Small intestine (tissue), 7 donors: Measurements from ENCODE around the gene MYO18A. TPM values are rescaled to one million over a fixed set of nuclear protein-coding genes. Genes with fewer than 3 reads are reported as not detected.

Experiments used
- DNase-seq, 2 donors: peaks; one replicate each; pipeline versions ENCODE4 v3.0.0 to v3.0.0-alpha.2; 2013
- FAIRE-seq: peaks from 2 replicates; lab custom pipeline; 2012; peaks lifted over from hg19 to GRCh38; lab: Jason Lieb, UNC
- H3K27ac ChIP-seq, 3 donors: one replicate each; pipeline ENCODE4 v1.5.1; 2013; ENCODE audit warnings: low read length in 2 of 3, mild to moderate bottlenecking in 2 of 3, control low read depth in 1 of 3, inconsistent platforms in 1 of 3, low read depth in 1 of 3, moderate library complexity in 1 of 3
- H3K27me3 ChIP-seq, 3 donors: one replicate each; pipeline ENCODE4 v1.6.1; 2013; ENCODE audit warnings: low read length in 3 of 3, inconsistent platforms in 1 of 3; ENCODE audit not compliant: control insufficient read depth in 3 of 3, insufficient read depth in 3 of 3
- H3K36me3 ChIP-seq, 3 donors: one replicate each; pipeline ENCODE4 v1.6.1; 2013; ENCODE audit warnings: low read length in 3 of 3, inconsistent platforms in 1 of 3, low read depth in 1 of 3, mild to moderate bottlenecking in 1 of 3, moderate library complexity in 1 of 3; ENCODE audit not compliant: control insufficient read depth in 3 of 3, insufficient read depth in 2 of 3
- H3K4me1 ChIP-seq, 3 donors: one replicate each; pipeline ENCODE4 v1.6.1; 2013; ENCODE audit warnings: low read length in 2 of 3, inconsistent platforms in 1 of 3, low read depth in 1 of 3, mild to moderate bottlenecking in 1 of 3, moderate library complexity in 1 of 3; ENCODE audit not compliant: control insufficient read depth in 3 of 3, insufficient read depth in 2 of 3
- H3K4me3 ChIP-seq, 3 donors: one replicate each; pipeline ENCODE4 v1.5.1; 2013; ENCODE audit warnings: low read length in 3 of 3, control low read depth in 1 of 3, inconsistent platforms in 1 of 3, low read depth in 1 of 3, mild to moderate bottlenecking in 1 of 3, moderate library complexity in 1 of 3
- H3K9me3 ChIP-seq, 2 donors: one replicate each; pipeline ENCODE4 v1.6.1; 2013; ENCODE audit warnings: low read depth in 1 of 2, low read length in 1 of 2; ENCODE audit not compliant: control insufficient read depth in 2 of 2, insufficient read depth in 1 of 2
- WGBS, 3 donors: extraction: QIAGEN DNeasy Blood & Tissue Kit; methylation state at CpG; one replicate each; pipeline ENCODE4 v1.1.7; 2013; 5-methylcytosine and 5-hydroxymethylcytosine counted together
- polyA plus RNA-seq, 4 donors: library from polyadenylated mRNA; stranded (reverse) in 3 of 4; unstranded in 1 of 4; fragments of 200-250 nt in 3 of 4; fragments of 120-200 nt in 1 of 4; gene quantifications; one replicate each; pipeline versions ENCODE4 v1.2.1 to v1.2.3, GENCODE V29; 2013
- donor health status: healthy with polysubstance abuse.
- donor health status: control.
- donor health status: control.
- donor health status: Bipolar disorder and iron deficiency.
- donor health status: healthy.

Gene MYO18A
- polyA plus RNA-seq, 4 donors, result 42.9 to 66.9 (median 55.4) TPM

DNA sequence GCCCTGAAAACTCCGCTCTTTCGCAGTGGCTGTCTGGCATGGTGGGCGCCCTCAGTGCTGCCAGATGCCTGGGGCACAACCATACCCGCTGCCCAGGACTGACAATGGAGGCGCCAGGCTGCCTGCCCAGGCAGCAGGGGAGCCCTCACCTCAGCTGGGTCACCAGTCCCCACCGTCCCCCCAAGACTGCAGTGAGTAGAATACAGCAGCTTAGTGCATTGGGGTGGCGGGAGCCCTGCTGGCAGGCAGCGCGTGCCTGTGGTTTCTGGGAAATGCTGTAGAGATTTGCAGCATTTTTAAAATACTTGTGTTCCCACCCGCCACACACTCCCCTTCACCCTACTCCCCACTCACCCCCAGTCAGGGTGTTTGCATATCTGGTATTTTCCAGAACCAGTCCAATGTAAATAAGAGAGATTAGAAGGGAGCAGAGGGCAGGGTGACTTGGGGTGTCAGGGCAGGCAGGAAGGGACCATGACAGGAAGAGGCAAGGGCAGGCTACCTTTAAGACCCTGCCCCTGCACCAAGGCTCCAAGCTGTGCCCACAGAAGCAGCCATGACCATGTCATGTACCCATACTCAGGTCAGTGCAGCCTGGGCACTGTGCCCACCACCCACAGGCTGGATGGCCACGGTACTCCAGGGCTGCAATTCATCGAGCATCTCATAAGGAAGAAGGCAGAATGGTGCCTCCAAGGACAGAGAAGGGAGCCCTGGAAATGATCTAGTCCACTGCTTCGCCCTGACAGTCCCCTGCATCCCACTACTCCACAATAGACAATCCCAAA is 21.5 kb downstream of the MYO18A start:
- Histone ChIP-seq H3K27me3 (no peaks in the 10 kb centered on the region), H3K27ac (peak overlapping the region; percentile 50 to 80 (median 51)), H3K9me3 (no peaks in the 10 kb centered on the region), H3K4me3 (no peak overlapping the region), H3K4me1 (peaks cover 36 to 92% (median 43%) of the 10 kb centered on the region in 3 donors), H3K36me3 (peaks cover 0 to 47% (median 0%) of the 10 kb centered on the region in 3 donors)
- 63 to 66% (median 64%) methylated on average over 12 to 13 of the region's 13 CpGs for WGBS, 3 donors
- FAIRE-seq (no peak), DNase-seq (peak; percentile 61 to 73)

DNA sequence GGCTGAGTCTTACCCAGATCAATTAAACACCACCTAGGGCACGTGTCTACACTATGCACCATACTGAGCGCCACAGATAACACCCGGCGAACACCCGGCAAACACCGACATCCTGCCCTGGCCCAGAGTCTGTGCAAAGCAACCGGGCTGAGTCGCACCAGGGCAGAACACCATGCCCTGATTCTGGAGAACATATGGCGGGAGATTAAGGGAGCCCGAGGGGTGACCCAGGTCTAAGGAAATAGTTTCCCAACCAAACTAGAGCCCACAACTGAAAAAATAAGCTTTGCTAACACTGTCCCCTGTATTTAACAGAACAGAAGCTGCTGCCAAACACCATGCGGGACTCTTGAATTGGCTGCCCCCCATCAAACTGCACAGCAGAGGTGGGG is 22.1 kb downstream of the MYO18A start:
- peak overlapping the region; percentile 15 to 50 (median 28) for H3K27ac ChIP-seq

GRCh38 chr17:29157310-29157709 is 22.9 kb downstream of the MYO18A start:
- Histone ChIP-seq H3K9me3 (no peaks in the 10 kb centered on the region), H3K4me1 (peaks cover 36 to 87% (median 43%) of the 10 kb centered on the region in 3 donors), H3K27ac (peak overlapping the region in 2 of 3 donors; percentile 91 to 94), H3K36me3 (peaks cover 0 to 39% (median 0%) of the 10 kb centered on the region in 3 donors), H3K4me3 (no peak overlapping the region), H3K27me3 (no peaks in the 10 kb centered on the region)
- WGBS, 3 donors, result 91 to 95% (median 91%) methylated on average over 1 of the region's 1 CpG
- FAIRE-seq (no peak), DNase-seq (no peak)

More for the DNA sequence above, 22.1 kb downstream of the MYO18A start:
- peaks cover 36 to 93% (median 43%) of the 10 kb centered on the region in 3 donors for H3K4me1 ChIP-seq
- no peak overlapping the region for H3K4me3 ChIP-seq
- no peak for FAIRE-seq
- 31 to 59% (median 43%) methylated on average over 11 of the region's 11 CpGs for WGBS, 3 donors
- no peaks in the 10 kb centered on the region for H3K27me3 ChIP-seq
- no peaks in the 10 kb centered on the region for H3K9me3 ChIP-seq
- peaks cover 0 to 46% (median 0%) of the 10 kb centered on the region in 3 donors for H3K36me3 ChIP-seq
- peak in 1 of 2 donors; percentile 51 for DNase-seq

DNA sequence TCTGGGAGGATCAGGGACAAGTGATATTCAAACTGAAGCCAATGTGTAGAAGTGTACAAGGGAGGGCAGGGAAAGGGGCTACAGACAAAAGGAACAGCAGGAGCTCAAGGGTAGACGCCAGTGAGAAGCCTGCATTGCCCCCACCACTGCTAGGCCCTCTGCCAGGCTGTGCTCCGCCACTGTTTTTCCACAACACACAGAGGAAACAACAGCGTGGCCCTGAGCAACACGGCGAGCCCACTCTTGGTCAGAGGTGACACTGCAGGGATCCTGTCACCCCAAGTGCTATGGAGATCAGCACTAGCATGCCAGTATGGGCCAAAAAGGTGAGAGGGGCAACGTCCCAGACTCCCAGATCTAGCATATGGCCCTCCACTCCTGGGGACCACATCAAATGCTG is 23.4 kb downstream of the MYO18A start:
- H3K27me3 ChIP-seq, result no peaks in the 10 kb centered on the region
- H3K36me3 ChIP-seq, result peaks cover 0 to 38% (median 0%) of the 10 kb centered on the region in 3 donors
- peak overlapping the region; percentile 81 to 94 (median 91) for H3K27ac ChIP-seq
- H3K9me3 ChIP-seq, result no peaks in the 10 kb centered on the region
- FAIRE-seq (no peak), DNase-seq (no peak)
- whole genome bisulfite sequencing, 3 donors, result 74 to 83% (median 82%) methylated on average over 6 of the region's 6 CpGs
- H3K4me3 ChIP-seq, result no peak overlapping the region
- peaks cover 35 to 81% (median 43%) of the 10 kb centered on the region in 3 donors for H3K4me1 ChIP-seq

GRCh38 chr17:29155966-29156338 is 24.2 kb downstream of the MYO18A start:
- Histone ChIP-seq H3K27ac (peak overlapping the region; percentile 81 to 94 (median 91)), H3K4me3 (no peak overlapping the region), H3K9me3 (no peaks in the 10 kb centered on the region), H3K4me1 (peaks cover 31 to 80% (median 43%) of the 10 kb centered on the region in 3 donors), H3K36me3 (peaks cover 0 to 35% (median 0%) of the 10 kb centered on the region in 3 donors), H3K27me3 (no peaks in the 10 kb centered on the region)
- DNase-seq, result no peak
- 52 to 97% (median 81%) methylated on average over 3 of the region's 3 CpGs for WGBS, 3 donors
- no peak for FAIRE-seq

DNA sequence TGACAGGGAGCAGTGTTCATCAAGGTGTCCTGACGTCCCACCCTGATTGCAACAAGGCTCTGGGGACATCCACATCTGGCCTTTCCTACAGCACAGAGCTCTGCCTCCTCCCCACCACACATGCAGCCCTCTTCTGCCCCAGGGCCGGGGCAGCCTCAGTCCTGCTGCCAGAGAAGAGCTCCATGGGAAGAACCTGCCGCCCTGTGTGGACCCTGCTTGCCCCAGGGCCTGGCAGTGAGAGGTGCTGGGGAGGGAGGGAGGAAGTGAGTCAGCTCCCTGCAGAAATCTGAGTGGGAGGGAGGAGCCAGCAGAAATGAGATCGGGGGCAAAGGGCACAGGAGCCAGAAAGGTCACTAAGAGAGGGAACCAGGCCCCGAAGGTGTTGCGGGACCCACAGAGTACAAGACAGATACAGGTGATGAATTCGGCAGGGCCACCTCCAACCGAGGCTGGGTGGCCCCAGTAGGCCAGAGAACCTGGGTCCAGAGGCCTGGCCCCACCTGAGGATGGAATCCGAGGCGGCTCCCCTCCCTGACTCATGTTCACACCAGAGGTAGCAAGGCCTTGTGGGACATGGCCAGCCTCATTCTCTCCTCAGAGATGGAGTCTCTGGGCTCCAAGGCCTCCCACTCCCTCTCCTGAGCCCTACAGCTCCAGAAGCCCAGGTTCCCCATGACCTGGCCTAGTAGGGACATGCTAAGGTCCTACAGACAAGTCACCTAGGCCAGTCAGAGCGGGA is 24.8 kb downstream of the MYO18A start:
- Histone ChIP-seq H3K36me3 (peaks cover 0 to 34% (median 0%) of the 10 kb centered on the region in 3 donors), H3K4me1 (peaks cover 31 to 75% (median 40%) of the 10 kb centered on the region in 3 donors), H3K27ac (peak overlapping the region; percentile 81 to 94 (median 91)), H3K27me3 (no peaks in the 10 kb centered on the region), H3K4me3 (no peak overlapping the region), H3K9me3 (no peaks in the 10 kb centered on the region)
- no peak for FAIRE-seq
- 20 to 43% (median 25%) methylated on average over 11 of the region's 11 CpGs for WGBS, 3 donors
- peak; percentile 92 to 94 for DNase-seq

- H3K36me3 ChIP-seq, result peaks cover 0 to 38% (median 0%) of the 10 kb centered on the region in 3 donors
- DNase-seq (peak; percentile 36 to 43), FAIRE-seq (no peak)
- H3K27ac ChIP-seq, result peak overlapping the region; percentile 81 to 94 (median 91)
- 30 to 49% (median 40%) methylated on average over 11 of the region's 11 CpGs for WGBS, 3 donors
- H3K9me3 ChIP-seq, result no peaks in the 10 kb centered on the region
- H3K27me3 ChIP-seq, result no peaks in the 10 kb centered on the region
- peaks cover 29 to 69% (median 43%) of the 10 kb centered on the region in 3 donors for H3K4me1 ChIP-seq
- no peak overlapping the region for H3K4me3 ChIP-seq
Measured at GRCh38 chr17:29154516-29155226, 25.5 kb downstream of the MYO18A start.

DNA sequence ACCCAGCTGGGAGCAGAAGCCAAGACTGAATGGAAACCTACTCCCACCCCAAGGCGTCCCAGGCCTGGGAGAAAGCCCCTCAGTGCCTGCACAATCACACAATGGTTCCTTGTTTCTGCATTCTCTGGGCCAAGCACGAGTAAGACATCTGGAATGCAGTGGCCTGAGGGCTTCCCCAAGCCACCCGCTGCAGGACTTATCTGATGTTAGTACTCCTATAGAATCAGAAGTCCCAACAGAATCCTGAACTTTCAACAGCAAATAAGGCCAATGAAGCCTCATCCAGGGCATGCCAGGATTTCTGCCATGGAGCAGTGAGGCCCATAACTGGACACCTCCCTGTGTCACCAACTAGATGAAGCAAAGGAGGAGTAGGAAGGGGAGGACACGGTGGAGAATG is 28.6 kb downstream of the MYO18A start:
- H3K27ac ChIP-seq, result no peak overlapping the region
- DNase-seq (no peak), FAIRE-seq (no peak)

More for the DNA sequence above, 28.6 kb downstream of the MYO18A start:
- H3K27me3 ChIP-seq, result no peaks in the 10 kb centered on the region
- H3K4me1 ChIP-seq, result peaks cover 19 to 47% (median 27%) of the 10 kb centered on the region in 3 donors
- H3K4me3 ChIP-seq, result no peak overlapping the region
- WGBS, 3 donors, result 58 to 64% (median 59%) methylated on average over 4 of the region's 4 CpGs
- H3K36me3 ChIP-seq, result peaks cover 0 to 32% (median 0%) of the 10 kb centered on the region in 3 donors
- no peaks in the 10 kb centered on the region for H3K9me3 ChIP-seq
